Amniotic stem cell (primary cell): ENCODE measurements around the gene ALPG.
"Not testable (repeated sequence)": the region's sequence is repeated elsewhere in the genome, so short reads cannot be mapped to it uniquely, and the experiment has no call there.

ENCODE experiments used
- DNase-seq: peaks from one replicate; lab custom pipeline; 2025; lab: John Stamatoyannopoulos, UW

ALPG gene

GRCh38 chr2:232441147-232441651, 34.6 kb downstream of the ALPG start:
- no peak for DNase-seq

GRCh38 chr2:232441922-232442321, 35.3 kb downstream of the ALPG start:
- not testable (repeated sequence) for DNase-seq

DNA sequence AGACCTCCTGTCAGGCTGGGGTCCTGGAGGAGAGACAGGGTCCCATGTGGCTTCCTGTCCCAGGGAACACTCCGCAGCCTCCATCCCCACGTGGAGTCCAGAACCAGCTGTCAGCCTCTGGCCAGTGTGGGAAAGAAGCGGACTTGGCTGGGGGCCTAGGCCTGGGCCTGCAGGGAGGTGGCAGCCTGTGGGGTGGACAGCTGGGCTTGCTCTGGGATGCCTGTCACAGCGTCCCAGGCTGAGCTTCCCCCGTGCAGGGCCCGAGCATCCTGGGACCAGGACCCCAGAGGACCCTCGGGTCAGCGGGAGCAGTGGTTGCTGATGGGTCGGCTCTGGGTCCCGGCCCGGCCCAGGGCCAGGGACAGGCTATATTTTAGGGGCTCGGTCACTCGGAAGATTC, 35.8 kb downstream of the ALPG start:
- DNase-seq, result not testable (repeated sequence)

DNA sequence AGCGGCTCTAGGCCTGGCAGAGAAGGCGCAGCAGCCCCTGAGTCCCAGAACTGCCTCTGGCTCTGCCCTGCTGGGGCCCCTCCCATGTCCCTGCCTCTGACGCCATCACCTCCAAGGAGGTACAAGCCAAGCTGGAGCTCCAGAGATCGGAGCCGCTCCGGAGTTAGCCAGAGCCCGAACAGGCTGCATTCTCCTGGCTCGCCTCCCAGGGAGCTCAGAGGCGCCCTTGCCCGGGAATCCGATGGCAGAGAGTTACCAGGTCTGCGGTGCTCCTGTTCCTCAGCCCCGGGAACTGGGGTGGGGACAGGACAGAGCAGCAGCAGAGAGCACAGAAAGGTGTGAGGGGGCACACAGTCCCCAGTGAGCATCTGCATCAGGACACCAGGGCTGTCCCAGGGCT, 36.4 kb downstream of the ALPG start:
- DNase-seq, result not testable (repeated sequence)

DNA sequence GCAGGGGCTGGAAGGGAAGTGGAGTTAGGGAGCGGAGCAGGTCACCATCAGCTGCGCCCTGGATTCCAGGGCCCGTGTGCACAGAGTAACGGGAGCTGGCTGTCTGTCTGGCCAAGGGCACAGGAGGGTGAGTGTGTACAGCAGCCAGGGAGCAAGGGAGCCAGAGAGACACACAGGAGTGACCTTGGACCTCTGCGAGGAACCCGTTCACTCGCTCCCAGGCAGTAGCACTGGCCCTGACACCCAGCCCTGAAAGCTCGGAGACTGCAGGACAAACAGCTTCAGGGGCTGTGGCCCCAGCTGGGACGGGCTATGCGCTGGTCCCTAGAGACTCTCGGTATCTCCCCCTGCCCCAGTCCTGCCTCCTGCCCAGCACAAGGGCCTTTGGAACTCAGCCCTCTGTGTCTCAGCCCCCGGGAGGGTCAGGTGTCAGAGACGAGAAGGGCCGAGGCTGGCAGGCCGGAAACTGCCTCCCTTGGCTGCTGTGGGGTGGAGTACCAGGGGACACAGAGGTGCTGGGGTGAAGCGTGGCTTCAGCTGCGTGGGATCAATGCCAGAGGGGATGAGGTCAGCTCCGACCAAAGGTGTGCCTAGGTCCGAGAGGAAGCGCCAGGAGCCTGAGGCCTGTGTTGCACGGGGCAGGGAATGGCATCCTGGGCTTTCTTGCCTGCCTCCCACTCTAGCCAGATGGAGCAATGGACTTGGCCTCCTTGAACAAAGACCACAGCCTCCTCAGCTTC, 37.2 kb downstream of the ALPG start:
- not testable (repeated sequence) for DNase-seq

- DNase-seq, result peak; percentile 29
Observed at GRCh38 chr2:232444409-232445148, 37.9 kb downstream of the ALPG start.

- not testable (repeated sequence) for DNase-seq
Observed at GRCh38 chr2:232445149-232445885, 38.7 kb downstream of the ALPG start.

DNA sequence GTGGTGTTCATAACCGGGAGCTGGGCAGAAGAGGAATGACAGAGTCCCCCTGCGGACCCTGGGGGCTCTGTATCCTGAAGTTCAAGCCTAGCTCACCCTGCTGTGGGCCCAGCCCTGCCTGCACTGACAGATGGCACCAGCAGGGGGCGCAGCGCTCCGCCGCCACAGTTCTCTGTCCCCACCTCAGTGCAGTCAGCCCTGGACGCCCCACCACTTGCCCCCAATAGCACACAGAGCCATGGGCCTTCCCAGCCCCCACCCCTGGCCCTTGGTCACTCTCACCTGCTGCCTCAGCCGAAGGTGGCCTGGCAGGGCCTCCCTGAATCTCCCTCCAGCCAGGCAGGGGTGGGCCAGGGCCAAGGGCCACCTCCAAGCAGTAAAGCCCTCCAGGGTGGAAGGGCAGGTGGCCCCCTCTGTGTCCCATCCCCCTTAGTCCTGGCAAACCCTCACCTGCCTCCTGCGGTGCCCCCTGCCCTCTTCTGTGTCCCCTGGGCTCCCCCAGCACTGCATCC, 39.7 kb downstream of the ALPG start:
- not testable (repeated sequence) for DNase-seq

- DNase-seq, result no peak
Observed at GRCh38 chr2:232447091-232447620, 40.5 kb downstream of the ALPG start.

- DNase-seq, result no peak
Observed at GRCh38 chr2:232447638-232448303, 41.1 kb downstream of the ALPG start.

GRCh38 chr2:232448304-232448690, 41.7 kb downstream of the ALPG start:
- DNase-seq, result no peak

GRCh38 chr2:232449964-232450363, 43.3 kb downstream of the ALPG start:
- no peak for DNase-seq

GRCh38 chr2:232451645-232452044, 45.0 kb downstream of the ALPG start:
- not testable (repeated sequence) for DNase-seq

DNA sequence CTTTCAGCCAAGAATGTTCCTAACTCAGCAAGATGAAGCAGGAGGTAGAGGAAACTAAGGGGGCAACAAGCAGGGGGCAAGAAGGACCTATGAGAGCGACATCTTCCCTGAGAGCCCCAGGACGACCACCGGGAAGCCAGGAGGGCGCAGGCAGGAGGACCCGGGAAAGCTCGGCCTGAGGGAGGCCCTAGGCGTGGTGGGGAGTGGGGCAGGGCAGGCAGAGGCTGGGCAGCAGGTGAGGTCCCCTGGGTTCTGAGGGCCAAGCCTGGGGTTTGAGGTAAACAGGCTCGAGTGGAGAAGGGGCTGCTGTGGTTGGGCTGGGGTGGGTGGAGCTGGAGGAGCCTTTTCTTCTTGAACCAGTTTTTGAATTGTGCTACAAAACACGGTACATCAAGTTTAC, 48.0 kb downstream of the ALPG start:
- DNase-seq, result no peak

DNA sequence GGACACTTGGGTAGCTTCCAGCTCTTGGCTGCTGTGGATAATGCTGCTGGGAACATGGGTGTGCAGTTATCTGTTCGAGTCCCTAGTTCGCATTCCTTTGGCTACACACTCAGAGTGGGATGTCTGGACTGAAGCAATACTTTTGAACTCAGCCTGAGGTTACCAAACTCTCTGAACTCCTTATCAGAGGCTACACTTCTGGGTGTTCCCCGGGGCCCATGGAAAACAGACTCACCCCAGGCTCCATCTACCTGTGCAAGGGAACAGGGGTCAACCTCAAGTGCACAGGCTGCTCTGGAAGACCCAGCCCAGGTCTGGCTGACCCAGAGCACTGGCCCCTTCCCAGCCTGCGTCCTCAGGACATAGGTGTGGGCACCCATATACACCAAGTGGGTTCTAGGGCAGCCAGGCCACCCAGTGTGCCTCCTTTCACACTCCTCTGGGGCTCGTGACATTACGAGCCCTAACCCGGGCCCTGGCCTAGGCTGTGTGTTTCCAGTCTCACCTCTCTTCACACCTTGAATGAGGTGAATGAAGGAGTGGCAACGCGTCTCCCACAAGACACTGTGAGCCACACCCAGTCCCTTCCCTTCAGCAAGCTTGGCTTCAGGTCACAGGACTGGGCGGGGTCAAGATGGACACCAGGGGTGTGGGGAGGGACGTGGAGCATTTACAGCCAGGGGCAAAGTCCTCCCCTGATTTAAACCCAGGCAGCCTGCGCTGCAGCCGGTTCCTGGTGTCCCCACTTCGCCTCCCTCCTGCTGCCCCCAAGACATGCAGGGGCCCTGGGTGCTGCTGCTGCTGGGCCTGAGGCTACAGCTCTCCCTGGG, 49.0 kb downstream of the ALPG start, which contains the start of gene ALPI:
Gene ALPI (plus strand): TSS at position 728 of the 830 bp plus-strand sequence. CDS start 47 bp downstream, at position 775.
- DNase-seq, result no peak

GRCh38 chr2:232456296-232457120, 49.9 kb downstream of the ALPG start:
- DNase-seq, result no peak

DNA sequence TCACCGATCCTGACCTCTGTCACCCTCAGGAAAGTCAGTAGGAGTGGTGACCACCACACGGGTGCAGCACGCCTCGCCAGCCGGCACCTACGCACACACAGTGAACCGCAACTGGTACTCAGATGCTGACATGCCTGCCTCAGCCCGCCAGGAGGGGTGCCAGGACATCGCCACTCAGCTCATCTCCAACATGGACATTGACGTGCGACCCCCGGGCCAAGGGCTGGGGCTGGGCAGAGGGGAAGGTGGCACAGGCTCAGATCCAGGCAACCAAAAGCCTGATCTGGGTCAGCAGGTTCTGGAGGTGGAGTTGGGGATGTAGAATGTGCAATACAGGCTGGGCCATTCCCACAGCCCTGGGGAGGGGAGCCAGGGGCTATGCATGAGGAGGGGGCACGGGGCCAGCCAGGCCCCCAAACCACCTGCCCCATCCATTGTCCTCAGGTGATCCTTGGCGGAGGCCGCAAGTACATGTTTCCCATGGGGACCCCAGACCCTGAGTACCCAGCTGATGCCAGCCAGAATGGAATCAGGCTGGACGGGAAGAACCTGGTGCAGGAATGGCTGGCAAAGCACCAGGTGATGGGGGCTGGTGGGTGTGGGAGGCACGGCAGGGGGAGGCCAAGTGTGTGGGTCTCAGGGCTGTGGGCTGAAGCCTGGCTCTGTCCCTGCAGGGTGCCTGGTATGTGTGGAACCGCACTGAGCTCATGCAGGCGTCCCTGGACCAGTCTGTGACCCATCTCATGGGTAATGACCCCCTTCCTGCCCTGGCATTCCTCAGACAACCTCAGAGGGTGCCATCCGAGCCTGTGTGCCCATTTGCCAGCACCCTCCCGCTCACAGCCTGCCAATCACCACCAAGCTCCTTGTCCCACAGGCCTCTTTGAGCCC, 50.7 kb downstream of the ALPG start:
- no peak for DNase-seq

- DNase-seq, result no peak
Observed at GRCh38 chr2:232458051-232458660, 51.5 kb downstream of the ALPG start.
